ENCODE measurements around the gene TNFSF15. TPM values are rescaled to one million over a fixed set of nuclear protein-coding genes. Genes with fewer than 3 reads are reported as not detected.

Gene TNFSF15
- total RNA-seq, 4 donors from 2014 or later, result not detected

DNA sequence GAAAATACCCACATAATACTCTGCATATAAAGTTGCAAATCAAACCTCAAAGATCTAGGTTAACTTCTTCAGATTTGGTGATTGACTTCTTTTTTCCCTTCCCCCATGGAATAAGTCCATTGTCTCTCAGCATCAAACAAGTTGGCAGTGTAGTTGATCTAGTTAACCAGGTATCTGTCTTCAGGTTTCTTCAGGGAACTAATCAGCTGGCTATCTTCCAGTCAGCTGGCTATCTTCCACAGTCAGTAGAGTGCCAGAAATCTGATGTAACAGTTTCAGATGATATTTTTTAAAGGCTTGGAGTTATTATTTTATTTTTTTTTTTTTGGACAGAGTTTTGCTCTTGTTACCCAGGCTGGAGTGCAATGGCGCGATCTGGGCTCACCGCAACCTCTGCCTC is 16.8 kb downstream of the TNFSF15 start:
- H3K9me3 ChIP-seq, result no peaks in the 10 kb centered on the region
- H3K4me1 ChIP-seq, result no peaks in the 10 kb centered on the region
- H3K36me3 ChIP-seq, result no peaks in the 10 kb centered on the region
- H3K27ac ChIP-seq, result no peak overlapping the region
- in situ Hi-C loops (cut with MboI; ENCODE audit: low sequenced_read_pairs in 4 of 4) (no loop called here), intact Hi-C loops (cut with DNase I; ENCODE audit: low total_unique reads) (no loop called here)
- H3K27me3 ChIP-seq, result no peaks in the 10 kb centered on the region
- H3K4me3 ChIP-seq, result no peak overlapping the region
- TF ChIP-seq POLR2A (IDR thresholded peaks at IDR 0.05), result no peak
- TF ChIP-seq, protein P1, sequence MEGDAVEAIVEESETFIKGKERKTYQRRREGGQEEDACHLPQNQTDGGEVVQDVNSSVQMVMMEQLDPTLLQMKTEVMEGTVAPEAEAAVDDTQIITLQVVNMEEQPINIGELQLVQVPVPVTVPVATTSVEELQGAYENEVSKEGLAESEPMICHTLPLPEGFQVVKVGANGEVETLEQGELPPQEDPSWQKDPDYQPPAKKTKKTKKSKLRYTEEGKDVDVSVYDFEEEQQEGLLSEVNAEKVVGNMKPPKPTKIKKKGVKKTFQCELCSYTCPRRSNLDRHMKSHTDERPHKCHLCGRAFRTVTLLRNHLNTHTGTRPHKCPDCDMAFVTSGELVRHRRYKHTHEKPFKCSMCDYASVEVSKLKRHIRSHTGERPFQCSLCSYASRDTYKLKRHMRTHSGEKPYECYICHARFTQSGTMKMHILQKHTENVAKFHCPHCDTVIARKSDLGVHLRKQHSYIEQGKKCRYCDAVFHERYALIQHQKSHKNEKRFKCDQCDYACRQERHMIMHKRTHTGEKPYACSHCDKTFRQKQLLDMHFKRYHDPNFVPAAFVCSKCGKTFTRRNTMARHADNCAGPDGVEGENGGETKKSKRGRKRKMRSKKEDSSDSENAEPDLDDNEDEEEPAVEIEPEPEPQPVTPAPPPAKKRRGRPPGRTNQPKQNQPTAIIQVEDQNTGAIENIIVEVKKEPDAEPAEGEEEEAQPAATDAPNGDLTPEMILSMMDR (IDR thresholded peaks at IDR 0.05 in 4 of 5, conservative IDR thresholded peaks at IDR 0.05 in 1 of 5), result no peak
- no peak for DNase-seq
- ATAC-seq, result no peak

- no peaks in the 10 kb centered on the region for H3K36me3 ChIP-seq
- ATAC-seq (no peak), DNase-seq (no peak)
- in situ Hi-C loops (cut with MboI; ENCODE audit: low sequenced_read_pairs in 4 of 4) (no loop called here), intact Hi-C loops (cut with DNase I; ENCODE audit: low total_unique reads) (no loop called here)
- H3K27ac ChIP-seq, result no peak overlapping the region
- no peaks in the 10 kb centered on the region for H3K4me1 ChIP-seq
- H3K27me3 ChIP-seq, result no peaks in the 10 kb centered on the region
- no peak for TF ChIP-seq POLR2A (IDR thresholded peaks at IDR 0.05)
- TF ChIP-seq, protein P1 (IDR thresholded peaks at IDR 0.05 in 4 of 5, conservative IDR thresholded peaks at IDR 0.05 in 1 of 5), result no peak
- H3K9me3 ChIP-seq, result no peaks in the 10 kb centered on the region
- H3K4me3 ChIP-seq, result no peak overlapping the region
Measured at GRCh38 chr9:114787781-114788498, 17.9 kb downstream of the TNFSF15 start.

GRCh38 chr9:114787214-114787613 is 18.6 kb downstream of the TNFSF15 start:
- ATAC-seq (no peak), DNase-seq (no peak)
- Histone ChIP-seq H3K27me3 (no peaks in the 10 kb centered on the region), H3K4me1 (no peaks in the 10 kb centered on the region), H3K9me3 (no peaks in the 10 kb centered on the region), H3K27ac (no peak overlapping the region), H3K36me3 (no peaks in the 10 kb centered on the region), H3K4me3 (no peak overlapping the region)
- intact Hi-C loops (cut with DNase I; ENCODE audit: low total_unique reads) (no loop called here), in situ Hi-C loops (cut with MboI; ENCODE audit: low sequenced_read_pairs in 4 of 4) (no loop called here)
- TF ChIP-seq POLR2A (IDR thresholded peaks at IDR 0.05), result no peak
- TF ChIP-seq, protein P1 (IDR thresholded peaks at IDR 0.05 in 4 of 5, conservative IDR thresholded peaks at IDR 0.05 in 1 of 5), result no peak

DNA sequence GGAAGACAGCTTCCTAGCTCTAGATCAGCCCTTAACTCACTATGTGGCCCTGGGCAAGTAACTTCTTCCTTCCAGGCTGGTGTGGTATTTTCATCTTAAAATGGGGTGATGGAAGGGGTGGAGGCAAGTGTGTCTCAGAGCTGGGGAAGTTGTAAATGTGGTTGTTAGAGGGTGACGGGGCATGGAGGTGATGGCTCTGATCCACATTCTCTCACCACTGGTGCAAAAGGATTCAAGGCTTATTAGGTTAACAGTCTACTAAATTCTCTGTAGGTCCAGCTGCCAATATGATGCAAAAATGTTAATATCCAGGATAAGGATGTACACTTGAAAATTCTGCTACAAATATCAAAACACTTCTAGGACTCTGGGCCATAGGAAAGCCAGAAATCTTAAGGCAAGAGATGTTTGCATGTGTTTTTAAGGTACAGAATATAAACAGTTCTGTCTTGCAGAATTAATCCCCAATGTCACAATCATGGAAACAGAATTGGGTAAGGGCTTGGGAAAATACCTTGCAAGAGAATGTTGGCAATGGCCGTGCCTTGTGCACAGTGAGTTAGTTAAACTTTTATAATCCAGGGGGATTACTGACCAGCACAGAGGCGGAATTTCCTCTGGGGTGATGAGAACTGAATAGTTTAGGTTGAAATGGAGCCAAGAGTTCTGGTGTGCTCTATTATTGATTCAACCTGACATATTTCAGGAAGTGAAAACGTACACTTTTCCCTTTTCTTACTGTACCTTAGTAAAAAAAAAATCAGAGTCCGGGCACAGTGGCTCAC is 19.8 kb downstream of the TNFSF15 start:
- DNase-seq, result no peak
- no peak overlapping the region for H3K27ac ChIP-seq
- no peak overlapping the region for H3K4me3 ChIP-seq
- H3K27me3 ChIP-seq, result no peaks in the 10 kb centered on the region
- in situ Hi-C loops (cut with MboI; ENCODE audit: low sequenced_read_pairs in 4 of 4), result no loop called here
- H3K36me3 ChIP-seq, result no peaks in the 10 kb centered on the region
- no peak for TF ChIP-seq POLR2A (IDR thresholded peaks at IDR 0.05)
- TF ChIP-seq, protein P1 (IDR thresholded peaks at IDR 0.05 in 4 of 5, conservative IDR thresholded peaks at IDR 0.05 in 1 of 5), result no peak
- intact Hi-C loops (cut with DNase I; ENCODE audit: low total_unique reads), result no loop called here
- no peak for ATAC-seq
- no peaks in the 10 kb centered on the region for H3K4me1 ChIP-seq
- H3K9me3 ChIP-seq, result no peaks in the 10 kb centered on the region
